Forelimb muscle (tissue), 1 donor: Measurements from ENCODE around the gene TBC1D22A. TPM values are rescaled to one million over a fixed set of nuclear protein-coding genes. Genes with fewer than 3 reads are reported as not detected.

Experiments used
- DNase-seq: peaks from one replicate; pipeline ENCODE4 v3.0.0-alpha.2; 2013; ENCODE audit warnings: low read depth
- polyA plus RNA-seq: library from polyadenylated mRNA; unstranded; fragments of 120-200 nt; gene quantifications from one replicate; pipeline ENCODE4 v1.2.1, GENCODE V29; 2013; ENCODE audit not compliant: insufficient read length

The TBC1D22A gene
- polyA plus RNA-seq, 1 donor: 14.2 TPM

DNA sequence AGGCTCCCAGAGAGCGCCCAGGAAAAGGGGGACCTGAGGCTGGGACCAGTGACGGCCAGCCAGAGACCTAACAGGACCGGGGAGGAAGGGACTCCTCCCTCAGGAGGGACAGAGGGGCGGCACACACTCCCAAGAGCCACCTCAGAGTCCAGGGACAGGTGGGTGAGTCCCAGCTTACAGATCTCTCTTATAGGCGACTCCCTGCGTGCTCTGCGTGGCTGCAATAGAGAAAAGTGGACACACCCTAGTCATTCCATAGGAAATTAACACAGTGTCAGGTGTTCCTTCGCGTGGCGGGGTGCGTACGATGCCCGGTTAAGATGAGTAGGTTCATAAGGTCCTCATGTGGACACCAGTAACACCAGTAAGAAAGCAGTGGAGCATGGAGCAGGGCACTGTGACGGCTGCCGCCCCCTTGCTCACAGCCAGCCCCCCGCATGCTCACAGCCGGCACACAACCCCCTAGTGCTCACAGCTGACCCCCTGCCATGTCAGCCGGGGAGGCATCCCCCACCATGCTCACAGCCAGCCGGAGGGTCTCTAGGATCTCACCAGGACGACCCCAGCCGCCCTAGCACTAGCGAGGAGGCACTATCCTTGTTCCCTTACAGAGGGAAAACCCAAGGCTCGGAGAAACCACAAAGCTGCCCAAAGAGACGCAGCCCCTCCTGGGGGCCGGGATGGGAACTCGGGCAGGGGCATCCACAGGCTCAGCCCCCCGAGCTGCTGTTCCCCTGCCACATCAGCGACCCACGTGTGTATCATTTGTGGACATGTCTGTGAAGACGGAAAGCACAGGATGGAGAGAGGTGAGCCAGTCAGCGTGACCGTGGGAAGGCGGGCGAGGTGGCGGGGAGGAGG, 426.8 kb downstream of the TBC1D22A start:
- DNase-seq: no peak

GRCh38 chr22:47190276-47190956, 428.0 kb downstream of the TBC1D22A start:
- DNase-seq: no peak

GRCh38 chr22:47190957-47191670, 428.7 kb downstream of the TBC1D22A start:
- DNase-seq: no peak

DNA sequence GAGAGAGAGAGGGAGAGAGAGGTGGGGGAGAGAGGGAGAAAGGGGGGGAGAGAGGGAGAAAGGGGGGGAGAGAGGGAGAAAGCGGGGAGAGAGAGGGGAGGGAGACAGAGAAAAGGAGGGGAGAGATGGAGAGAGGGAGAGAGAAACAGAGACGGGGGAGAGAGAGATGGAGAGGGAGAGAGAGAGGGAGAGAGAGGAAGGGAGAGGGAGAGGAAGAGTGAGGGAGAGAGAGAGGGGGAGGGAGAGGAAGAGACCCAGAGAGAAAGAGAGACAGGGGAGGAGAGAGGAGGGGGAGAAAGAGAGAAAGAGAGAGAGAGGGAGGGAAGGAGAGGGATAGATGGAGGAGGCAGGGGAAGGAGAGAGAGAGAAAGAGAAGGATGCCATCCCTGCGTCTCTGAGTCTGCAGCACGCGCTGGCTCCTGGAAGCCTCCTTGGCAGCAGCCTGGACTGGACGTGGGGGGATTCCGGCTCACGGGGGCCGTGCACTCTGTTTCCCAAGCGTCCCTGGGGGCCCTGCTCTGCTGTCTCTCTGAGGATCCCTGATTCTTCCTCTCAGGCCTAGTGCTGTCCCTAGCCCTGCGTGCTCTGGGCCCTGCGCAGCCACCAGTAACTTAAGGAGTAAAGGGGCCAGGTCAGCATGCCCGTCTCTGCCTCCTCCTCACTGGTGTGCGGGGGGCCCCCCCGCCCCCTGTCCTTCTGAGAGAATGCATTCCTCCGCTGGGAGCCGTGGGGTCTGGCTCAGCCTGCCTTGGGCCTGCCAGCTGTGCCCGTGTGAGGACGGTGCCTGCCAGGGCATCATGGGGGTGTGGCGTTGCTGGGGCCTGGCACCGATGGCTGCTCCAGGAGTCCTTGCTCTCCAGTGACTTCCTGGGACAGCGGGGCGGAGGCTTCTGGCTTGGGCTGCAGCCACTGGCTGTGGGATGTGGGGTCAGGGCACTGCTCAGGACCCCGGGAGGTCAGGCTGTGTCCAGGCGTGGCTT, 429.5 kb downstream of the TBC1D22A start:
- DNase-seq: no peak

DNA sequence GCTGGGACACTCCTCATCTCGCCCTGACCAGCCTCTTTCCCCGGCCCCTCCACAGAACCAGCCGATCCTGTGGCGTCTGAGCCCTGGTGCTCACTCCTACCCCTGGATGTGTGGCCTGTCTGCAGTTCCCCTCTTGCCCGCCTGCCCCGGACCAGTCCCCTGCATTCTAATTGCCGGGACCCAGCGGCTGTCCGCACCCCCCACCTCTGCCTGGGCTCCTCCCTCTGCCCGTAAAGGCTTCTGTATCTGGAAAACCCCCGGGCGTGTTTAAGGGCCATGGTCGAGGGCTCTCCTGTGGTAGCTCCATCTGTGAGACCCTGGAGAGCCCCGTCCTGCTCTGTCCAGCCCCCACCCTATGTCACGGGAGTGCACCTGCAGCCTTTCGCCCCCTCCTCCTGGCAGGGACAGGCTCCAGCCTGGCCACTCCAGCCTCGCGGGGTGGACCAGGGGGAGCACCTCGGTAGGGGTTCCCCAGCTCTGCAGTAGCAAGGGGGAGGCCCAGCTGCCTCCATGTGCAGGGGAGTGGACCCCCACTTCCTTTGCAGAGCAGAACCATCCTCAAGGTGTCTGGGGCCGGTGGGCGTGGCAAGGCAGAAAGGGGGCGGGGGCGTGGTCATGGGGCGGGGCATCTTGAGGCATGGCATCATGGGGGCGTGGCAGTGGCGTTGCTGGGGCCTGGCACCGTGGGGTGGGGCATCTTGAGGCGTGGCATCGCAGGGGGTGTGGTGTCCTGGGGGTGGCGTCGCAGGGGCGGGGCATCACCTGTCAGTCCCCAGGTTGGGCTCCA, 430.4 kb downstream of the TBC1D22A start:
- DNase-seq: no peak

- DNase-seq: no peak
These were observed 431.3 kb downstream of the TBC1D22A start for GRCh38 chr22:47193606-47194329.

GRCh38 chr22:47194476-47195155, 432.2 kb downstream of the TBC1D22A start:
- DNase-seq: no peak

DNA sequence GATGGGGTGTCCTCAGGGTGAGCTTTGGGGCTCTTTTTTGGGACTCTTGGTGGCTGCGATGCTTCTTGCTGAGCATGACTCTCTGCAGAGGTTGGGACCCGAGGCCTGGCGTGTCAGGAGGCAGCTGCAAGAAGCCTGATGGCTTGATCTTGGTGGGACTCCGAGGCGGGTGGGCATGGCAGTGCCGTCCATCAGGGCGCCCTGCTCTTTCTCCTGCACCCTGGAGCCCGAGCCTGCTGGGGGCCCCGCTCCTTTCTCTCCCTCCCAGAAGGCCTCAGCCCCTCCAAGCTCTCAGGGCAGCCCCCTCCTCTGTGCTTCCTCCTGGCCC, 432.7 kb downstream of the TBC1D22A start:
- no peak for DNase-seq

DNA sequence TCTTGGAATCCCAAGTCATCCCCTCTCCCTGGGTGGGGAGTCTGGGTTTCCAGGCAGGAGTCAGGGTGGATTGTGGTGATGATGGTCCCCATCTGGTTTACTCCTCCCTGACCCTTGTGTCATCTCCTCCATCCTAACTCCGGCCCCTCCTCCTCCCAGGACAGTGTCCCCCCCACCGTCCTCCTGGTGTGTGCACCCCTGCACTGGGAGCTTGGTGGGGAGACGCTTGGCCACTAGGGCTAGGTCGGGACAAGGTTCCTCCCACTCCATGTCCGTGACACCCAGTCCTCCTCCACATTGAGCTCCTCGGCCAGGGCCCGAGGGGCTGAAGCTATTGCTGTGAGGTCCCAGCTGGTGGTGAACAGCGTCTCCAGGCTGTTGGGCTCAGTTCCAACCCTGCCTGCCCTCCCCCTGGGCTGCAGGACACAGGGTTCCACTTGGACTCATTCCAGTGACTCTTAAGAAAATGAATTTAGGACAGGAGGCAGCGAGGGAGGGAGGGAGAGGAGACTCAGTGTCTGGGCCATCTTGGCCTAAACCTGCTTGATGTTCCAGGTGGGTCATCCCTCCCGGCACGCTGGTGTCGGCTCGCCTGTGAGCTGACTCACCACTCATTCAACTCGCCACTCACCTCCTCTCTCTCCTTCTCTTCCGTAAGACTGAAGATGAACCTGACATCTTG, 433.2 kb downstream of the TBC1D22A start:
- no peak for DNase-seq

- no peak for DNase-seq
These were observed 433.9 kb downstream of the TBC1D22A start for GRCh38 chr22:47196166-47196849.

- DNase-seq: no peak
These were observed 434.7 kb downstream of the TBC1D22A start for GRCh38 chr22:47196881-47197772.

DNA sequence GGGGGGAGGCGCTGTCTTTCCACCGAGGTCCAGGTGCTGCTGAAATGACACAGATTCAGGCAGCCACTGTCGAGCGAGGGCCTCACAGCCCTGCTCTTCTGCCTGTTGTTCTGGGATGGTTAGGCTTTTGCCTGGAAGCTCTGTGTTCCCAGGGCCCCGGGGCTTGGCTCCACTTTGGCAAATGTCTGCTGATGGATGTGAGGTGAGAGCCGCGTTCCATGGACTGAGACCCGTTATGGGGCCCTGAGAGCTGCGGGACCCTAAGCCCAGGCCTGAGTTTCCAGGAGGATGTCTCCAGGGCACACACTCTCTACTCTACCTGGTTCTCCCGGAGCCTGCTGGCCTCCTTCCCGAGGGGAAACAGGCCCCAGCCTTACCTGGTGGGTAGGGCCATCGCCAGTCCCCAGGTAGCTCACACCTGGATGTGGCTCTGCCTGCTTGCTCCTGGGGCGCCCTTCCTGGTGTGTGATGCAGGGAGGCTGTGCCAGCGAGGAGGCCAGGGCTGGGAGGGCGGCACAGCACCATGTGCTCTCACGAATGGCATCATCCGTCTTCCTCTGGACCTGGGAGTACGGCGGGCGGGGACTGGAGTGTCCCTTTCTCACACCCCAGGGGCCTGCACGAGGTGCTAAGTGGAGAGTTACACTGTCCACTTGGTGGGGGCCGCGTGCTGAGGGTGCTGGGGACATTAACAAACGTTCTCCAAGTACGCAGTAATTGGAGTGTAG, 435.5 kb downstream of the TBC1D22A start:
- DNase-seq: no peak

DNA sequence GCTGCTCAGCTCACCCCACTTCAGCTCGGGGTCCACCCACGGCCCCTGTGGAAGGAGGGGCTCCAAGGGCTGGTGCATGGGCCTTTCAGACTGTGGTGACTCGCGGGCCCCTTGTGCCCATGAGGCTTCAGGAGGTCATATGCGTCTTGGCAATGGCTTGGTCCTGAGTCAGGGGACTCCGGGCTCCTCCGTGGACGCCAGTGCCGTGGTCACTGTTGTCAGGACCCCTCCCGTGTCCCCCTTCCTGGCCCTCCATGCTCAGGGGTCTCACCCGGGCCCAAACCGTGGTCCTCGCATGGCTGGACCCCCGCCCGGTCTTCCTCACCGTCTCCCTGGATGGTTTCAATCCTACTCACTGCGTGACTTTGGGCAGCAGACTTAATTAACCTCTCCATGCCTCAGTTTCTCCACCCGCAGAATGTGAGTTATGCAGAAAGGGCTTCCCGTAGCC, 436.4 kb downstream of the TBC1D22A start:
- DNase-seq: no peak

DNA sequence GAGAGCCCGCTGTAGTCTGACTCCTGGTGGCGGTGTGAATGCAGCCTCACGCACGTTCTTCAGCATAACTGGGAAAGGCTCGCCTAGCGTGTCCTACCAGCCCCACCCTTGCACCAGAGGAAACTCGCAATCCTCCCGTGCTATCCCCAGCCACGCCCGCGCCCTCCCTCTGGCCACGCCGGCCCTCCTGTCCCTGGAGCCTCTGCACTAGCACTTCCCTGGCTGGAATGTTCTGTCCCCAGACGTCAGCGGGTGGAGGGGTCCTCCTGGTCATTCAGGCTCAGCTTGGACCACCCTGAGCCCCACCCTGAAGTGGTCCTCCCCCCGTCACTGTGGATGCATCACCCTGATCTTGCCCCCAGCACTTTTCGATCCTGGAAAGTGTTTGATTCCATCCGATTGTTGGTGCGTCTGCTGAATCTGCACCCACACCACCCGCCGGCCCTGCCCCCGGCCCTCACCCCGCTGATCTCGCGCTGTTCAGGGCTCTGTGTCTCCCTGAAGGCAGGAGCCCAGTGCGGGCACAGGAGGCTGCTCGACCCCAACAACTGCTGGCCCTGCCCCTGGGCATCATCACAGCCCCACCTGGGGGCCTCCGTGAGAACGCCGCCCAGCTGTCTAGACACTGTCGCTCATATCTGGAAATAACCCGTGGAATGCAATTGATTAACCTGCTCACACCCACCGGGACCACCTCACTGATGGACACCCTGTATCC, 437.0 kb downstream of the TBC1D22A start:
- DNase-seq: no peak

- no peak for DNase-seq
These were observed 437.5 kb downstream of the TBC1D22A start for GRCh38 chr22:47199979-47200272.
